AG10803 (cell line): Measurements from ENCODE around the gene SH3PXD2B.

Experiments used
- DNase-seq: peaks from one replicate; pipeline ENCODE4 v3.0.0; 2010; ENCODE audit warnings: low read depth
- H3K4me3 ChIP-seq: 2 replicates; pipeline ENCODE4 v1.5.1; 2011; ENCODE audit warnings: mild to moderate bottlenecking, low read length, control low read depth
- TF ChIP-seq, protein P1 (sequence below): conservative IDR thresholded peaks from 2 replicates; pipeline ENCODE4 v1.5.1; 2011; ENCODE audit warnings: mild to moderate bottlenecking, low read length, control low read depth, inconsistent platforms

The SH3PXD2B gene

DNA sequence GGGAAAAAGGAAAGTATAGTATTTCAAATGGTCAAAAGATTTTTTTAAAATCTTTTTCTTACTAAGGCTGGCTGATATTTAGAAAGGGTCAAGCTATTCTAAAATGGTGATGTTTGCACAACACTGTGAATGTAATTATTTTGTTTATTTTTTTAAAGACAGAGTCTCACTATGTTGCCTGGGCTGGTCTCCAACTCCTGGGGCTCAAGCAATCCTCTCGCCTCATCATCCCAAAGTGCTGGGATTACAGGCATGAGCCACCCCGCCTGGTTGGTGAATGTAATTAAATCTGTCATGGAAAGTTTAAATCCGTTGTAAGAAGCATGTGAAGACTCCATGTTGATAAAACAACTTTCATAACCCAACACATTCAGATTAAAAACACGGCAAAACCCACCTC lies 173.4 kb downstream of the SH3PXD2B start:
- peak; percentile 75 for DNase-seq
- TF ChIP-seq, protein P1, sequence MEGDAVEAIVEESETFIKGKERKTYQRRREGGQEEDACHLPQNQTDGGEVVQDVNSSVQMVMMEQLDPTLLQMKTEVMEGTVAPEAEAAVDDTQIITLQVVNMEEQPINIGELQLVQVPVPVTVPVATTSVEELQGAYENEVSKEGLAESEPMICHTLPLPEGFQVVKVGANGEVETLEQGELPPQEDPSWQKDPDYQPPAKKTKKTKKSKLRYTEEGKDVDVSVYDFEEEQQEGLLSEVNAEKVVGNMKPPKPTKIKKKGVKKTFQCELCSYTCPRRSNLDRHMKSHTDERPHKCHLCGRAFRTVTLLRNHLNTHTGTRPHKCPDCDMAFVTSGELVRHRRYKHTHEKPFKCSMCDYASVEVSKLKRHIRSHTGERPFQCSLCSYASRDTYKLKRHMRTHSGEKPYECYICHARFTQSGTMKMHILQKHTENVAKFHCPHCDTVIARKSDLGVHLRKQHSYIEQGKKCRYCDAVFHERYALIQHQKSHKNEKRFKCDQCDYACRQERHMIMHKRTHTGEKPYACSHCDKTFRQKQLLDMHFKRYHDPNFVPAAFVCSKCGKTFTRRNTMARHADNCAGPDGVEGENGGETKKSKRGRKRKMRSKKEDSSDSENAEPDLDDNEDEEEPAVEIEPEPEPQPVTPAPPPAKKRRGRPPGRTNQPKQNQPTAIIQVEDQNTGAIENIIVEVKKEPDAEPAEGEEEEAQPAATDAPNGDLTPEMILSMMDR, result no peak
- H3K4me3 ChIP-seq, result no peak overlapping the region; the same call in 1 of the 2 replicates

DNA sequence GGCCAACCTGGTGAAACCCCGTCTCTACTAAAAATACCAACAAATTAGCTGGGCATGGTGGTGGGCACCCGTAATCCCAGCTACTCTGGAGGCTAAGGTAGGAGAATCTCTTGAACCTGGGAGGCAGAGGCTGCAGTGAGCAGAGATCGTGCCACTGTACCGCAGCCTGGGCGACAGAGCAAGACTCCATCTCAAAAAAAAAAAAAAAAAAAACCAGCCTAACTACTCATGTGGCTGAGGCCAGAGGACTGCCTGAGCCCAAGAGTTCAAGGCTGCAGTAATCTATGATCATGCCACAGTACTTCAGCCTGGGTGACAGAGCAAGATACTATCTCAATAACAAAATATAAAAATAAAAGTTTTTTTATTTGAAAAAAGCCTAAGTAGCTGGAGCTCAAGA lies 174.0 kb downstream of the SH3PXD2B start:
- no peak overlapping the region for H3K4me3 ChIP-seq
- no peak for DNase-seq
- TF ChIP-seq, protein P1, result no peak

DNA sequence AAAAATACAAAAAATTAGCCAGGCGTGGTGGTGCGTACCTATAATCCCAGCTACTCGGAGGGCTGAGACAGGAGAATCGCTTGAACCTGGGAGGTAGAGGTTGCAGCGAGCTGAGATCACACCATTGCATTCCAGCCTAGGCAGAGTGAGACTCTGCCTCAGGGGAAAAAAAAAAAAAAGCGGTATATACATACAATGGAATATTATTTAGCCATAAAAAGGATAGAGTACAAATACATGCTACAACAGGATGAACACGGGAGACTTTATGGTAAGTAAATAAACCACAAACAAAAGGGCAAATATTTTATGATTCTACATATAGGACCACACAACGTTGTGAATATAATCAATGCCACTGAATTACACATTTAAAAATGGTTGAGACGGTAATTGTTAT lies 176.0 kb downstream of the SH3PXD2B start:
- DNase-seq, result no peak
- TF ChIP-seq, protein P1, result no peak
- no peak overlapping the region for H3K4me3 ChIP-seq

DNA sequence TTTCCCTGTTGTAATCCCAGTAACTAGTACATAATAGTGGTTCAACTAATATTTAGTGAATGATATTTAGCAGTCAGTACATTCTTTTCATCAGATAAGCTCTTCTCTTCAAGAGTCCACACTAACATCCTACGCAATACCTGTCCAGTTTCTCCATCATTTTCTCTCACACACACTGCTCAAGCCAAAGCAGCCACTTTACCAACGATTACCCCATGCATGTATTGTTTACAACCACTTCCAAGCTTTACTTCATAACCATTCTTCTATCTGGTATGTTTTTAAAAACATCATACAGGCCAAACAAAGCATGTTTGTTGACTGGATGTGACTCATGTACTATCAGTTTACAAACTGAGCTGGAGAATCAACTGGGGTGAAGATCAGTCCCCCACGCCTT lies 178.1 kb downstream of the SH3PXD2B start:
- H3K4me3 ChIP-seq, result no peak overlapping the region
- TF ChIP-seq, protein P1, result no peak
- peak; percentile 8 for DNase-seq
